ENCODE measurements around the gene CMTM4. TPM values are rescaled to one million over a fixed set of nuclear protein-coding genes. Genes with fewer than 3 reads are reported as not detected.

The CMTM4 gene
- total RNA-seq, 1 experiment from 2014 or later, result 77.8 TPM

- BruUV-seq (replicated peaks), result no TSS peak
- no peaks in the 10 kb centered on the region for H3K9me3 ChIP-seq (ENCODE audit: control insufficient read depth in 1 of 2, insufficient read depth in 1 of 2, low read depth in 1 of 2, low read length in 2 of 2)
- intact Hi-C loops (cut with micrococcal nuclease), result no loop called here
- no peaks in the 10 kb centered on the region for H3K79me2 ChIP-seq (ENCODE audit: insufficient read depth, low read length)
- no peak overlapping the region for H3K9ac ChIP-seq (ENCODE audit: low read length)
- H3K27ac ChIP-seq (ENCODE audit: low read depth, low read length), result no peak overlapping the region
- H3K4me1 ChIP-seq (ENCODE audit: control insufficient read depth in 1 of 2, insufficient read depth in 2 of 2, low read length in 2 of 2), result no peaks in the 10 kb centered on the region
- no peak overlapping the region for H3K4me3 ChIP-seq (replicated peaks in 1 of 2; ENCODE audit: low read depth in 1 of 2, low read length in 2 of 2)
- DNase-seq (ENCODE audit: low read depth, low spot score), result no peak
- no peak overlapping the region for H3K4me2 ChIP-seq (ENCODE audit: low read length)
- ChIA-PET POLR2A (no interaction called here), RAD21 (ENCODE audit: low non-redundant PET in 1 of 2, low total read pairs in 2 of 2, uncharacterized antibody in 2 of 2, unreplicated experiment in 2 of 2) (no interaction called here), CTCF (no interaction called here)
- no peaks in the 10 kb centered on the region for H4K20me1 ChIP-seq (ENCODE audit: insufficient read depth)
- TF ChIP-seq YY1 (IDR thresholded peaks at IDR 0.05; ENCODE audit: extremely low read depth, insufficient replicate concordance, low read depth, low read length) (no peak), EGR1 (IDR thresholded peaks at IDR 0.05; ENCODE audit: low read depth) (no peak), ZNF274 (IDR thresholded peaks at IDR 0.05; ENCODE audit: low read depth, low read length) (no peak), TCF7L2 (IDR thresholded peaks at IDR 0.05; ENCODE audit: borderline replicate concordance, extremely low read depth, insufficient read depth, insufficient read length) (no peak), POLR2A (IDR thresholded peaks at IDR 0.05; ENCODE audit: borderline replicate concordance, extremely low read depth, insufficient read depth, insufficient read length) (no peak), SIN3A (IDR thresholded peaks at IDR 0.05; ENCODE audit: low read depth) (no peak), POLR2AphosphoS5 (IDR thresholded peaks at IDR 0.05; ENCODE audit: low read depth, low read length) (no peak), ATF3 (IDR thresholded peaks at IDR 0.05) (no peak), JUND (IDR thresholded peaks at IDR 0.05) (no peak), ZBTB33 (IDR thresholded peaks at IDR 0.05; ENCODE audit: extremely low read depth, insufficient replicate concordance, low read length) (no peak), SP1 (IDR thresholded peaks at IDR 0.05; ENCODE audit: low read depth) (no peak), EZH2phosphoT487 (IDR thresholded peaks at IDR 0.05; ENCODE audit: borderline replicate concordance) (no peak), SRF (IDR thresholded peaks at IDR 0.05; ENCODE audit: low read depth) (no peak)
- TF ChIP-seq, protein P1, sequence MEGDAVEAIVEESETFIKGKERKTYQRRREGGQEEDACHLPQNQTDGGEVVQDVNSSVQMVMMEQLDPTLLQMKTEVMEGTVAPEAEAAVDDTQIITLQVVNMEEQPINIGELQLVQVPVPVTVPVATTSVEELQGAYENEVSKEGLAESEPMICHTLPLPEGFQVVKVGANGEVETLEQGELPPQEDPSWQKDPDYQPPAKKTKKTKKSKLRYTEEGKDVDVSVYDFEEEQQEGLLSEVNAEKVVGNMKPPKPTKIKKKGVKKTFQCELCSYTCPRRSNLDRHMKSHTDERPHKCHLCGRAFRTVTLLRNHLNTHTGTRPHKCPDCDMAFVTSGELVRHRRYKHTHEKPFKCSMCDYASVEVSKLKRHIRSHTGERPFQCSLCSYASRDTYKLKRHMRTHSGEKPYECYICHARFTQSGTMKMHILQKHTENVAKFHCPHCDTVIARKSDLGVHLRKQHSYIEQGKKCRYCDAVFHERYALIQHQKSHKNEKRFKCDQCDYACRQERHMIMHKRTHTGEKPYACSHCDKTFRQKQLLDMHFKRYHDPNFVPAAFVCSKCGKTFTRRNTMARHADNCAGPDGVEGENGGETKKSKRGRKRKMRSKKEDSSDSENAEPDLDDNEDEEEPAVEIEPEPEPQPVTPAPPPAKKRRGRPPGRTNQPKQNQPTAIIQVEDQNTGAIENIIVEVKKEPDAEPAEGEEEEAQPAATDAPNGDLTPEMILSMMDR (IDR thresholded peaks at IDR 0.05 in 2 of 3, conservative IDR thresholded peaks at IDR 0.05 in 1 of 3; ENCODE audit: borderline replicate concordance in 1 of 3, insufficient read depth in 1 of 3, low read depth in 2 of 3, low read length in 2 of 3), result no peak
- TF ChIP-seq, protein P2, sequence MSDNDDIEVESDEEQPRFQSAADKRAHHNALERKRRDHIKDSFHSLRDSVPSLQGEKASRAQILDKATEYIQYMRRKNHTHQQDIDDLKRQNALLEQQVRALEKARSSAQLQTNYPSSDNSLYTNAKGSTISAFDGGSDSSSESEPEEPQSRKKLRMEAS (IDR thresholded peaks at IDR 0.05), result no peak
- no peaks in the 10 kb centered on the region for H3K27me3 ChIP-seq (ENCODE audit: insufficient read depth, low read length)
- no peak for ATAC-seq
- no peaks in the 10 kb centered on the region for H3K9me2 ChIP-seq (ENCODE audit: insufficient read depth)
- no peaks in the 10 kb centered on the region for H3K36me3 ChIP-seq (ENCODE audit: control insufficient read depth in 1 of 2, insufficient read depth in 2 of 2, low read length in 2 of 2)
- H2AFZ ChIP-seq (ENCODE audit: low read depth, low read length, poor library complexity, severe bottlenecking), result no peak overlapping the region
Measured at GRCh38 chr16:66592814-66593213, 103.7 kb downstream of the CMTM4 start.

All from HCT116 (cell line).